ENCODE measurements around the gene ABCC3. TPM values are rescaled to one million over a fixed set of nuclear protein-coding genes. Genes with fewer than 3 reads are reported as not detected.

Gene ABCC3
- total RNA-seq, 1 experiment from 2014 or later, result 66.2 TPM

DNA sequence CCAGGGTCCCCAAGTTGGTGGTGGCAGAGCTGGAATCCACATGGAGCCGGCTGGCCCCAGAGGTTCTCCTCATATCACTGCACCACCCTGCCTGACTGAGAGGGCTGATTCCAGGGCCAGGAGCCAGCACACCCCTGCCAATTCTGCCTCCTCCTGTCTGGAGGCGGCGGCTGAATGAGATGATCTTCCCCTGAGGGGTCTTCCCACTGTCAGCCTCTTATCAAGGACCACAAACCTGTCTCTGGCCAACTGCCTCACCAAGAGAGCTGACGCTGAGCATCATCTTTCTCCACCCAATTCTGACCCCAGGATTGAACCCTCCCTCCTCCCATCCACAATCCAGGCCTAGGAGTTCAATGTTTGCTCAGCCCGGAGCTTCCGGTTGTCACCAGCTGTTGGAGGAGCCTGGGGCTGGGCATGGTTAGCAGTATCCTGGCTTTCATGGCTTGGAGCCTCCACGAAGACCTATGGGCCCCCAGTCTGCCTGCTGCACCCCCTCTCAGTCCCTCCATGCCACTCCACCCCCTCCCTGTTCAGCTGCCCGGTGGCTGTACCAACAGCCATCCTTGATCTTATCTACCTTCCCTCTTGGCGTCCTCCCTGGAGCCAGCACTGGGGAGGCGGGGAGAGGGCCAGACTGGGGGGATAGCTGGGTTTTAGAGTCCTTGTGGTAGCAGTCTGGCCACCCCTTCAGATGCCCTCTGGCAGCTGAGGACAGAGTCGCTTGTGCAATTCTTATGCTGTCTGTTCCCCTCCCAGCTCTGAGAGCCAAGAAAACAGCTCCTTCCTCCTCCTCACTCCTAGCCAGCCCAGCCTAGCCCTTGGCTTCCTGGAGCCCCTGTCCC is 25.6 kb downstream of the ABCC3 start:
- Histone ChIP-seq H3K9me3 (ENCODE audit: control insufficient read depth in 1 of 2, insufficient read depth in 1 of 2, low read depth in 1 of 2, low read length in 2 of 2) (no peaks in the 10 kb centered on the region), H3K9me2 (ENCODE audit: insufficient read depth) (no peaks in the 10 kb centered on the region), H3K79me2 (ENCODE audit: insufficient read depth, low read length) (no peaks in the 10 kb centered on the region), H2AFZ (ENCODE audit: low read depth, low read length, poor library complexity, severe bottlenecking) (no peak overlapping the region), H3K9ac (ENCODE audit: low read length) (peak overlapping the region; percentile 52), H3K36me3 (ENCODE audit: control insufficient read depth in 1 of 2, insufficient read depth in 2 of 2, low read length in 2 of 2) (no peaks in the 10 kb centered on the region), H3K4me3 (replicated peaks in 1 of 2; ENCODE audit: low read depth in 1 of 2, low read length in 2 of 2) (no peak overlapping the region), H4K20me1 (ENCODE audit: insufficient read depth) (no peaks in the 10 kb centered on the region), H3K4me1 (ENCODE audit: control insufficient read depth in 1 of 2, insufficient read depth in 2 of 2, low read length in 2 of 2) (peaks cover 61 to 83% of the 10 kb centered on the region in 2 experiments), H3K27me3 (ENCODE audit: insufficient read depth, low read length) (no peaks in the 10 kb centered on the region), H3K4me2 (ENCODE audit: low read length) (peak overlapping the region; percentile 79), H3K27ac (ENCODE audit: low read depth, low read length) (peak overlapping the region; percentile 96)
- POLR2A ChIA-PET, result interaction anchor here (2.9 to 6.0 kb wide), 4 partner anchors 10 to 25 kb away, joined by 19 to 59 read pairs (median 27); no protein-coding TSS in a partner anchor
- ATAC-seq, result peak; percentile 3; the same call in 1 of the 2 replicates
- intact Hi-C loops (cut with micrococcal nuclease), result loop anchor here (2.0 kb wide), 1 partner anchor 17 kb away; no protein-coding TSS in a partner anchor
- no TSS peak for BruUV-seq (replicated peaks)
- CTCF ChIA-PET, result interaction anchor here (0.6 to 2.3 kb wide), 5 partner anchors 8 to 34 kb away, joined by 3 to 13 read pairs (median 6); no protein-coding TSS in a partner anchor
- no peak for DNase-seq (ENCODE audit: low read depth, low spot score)
- TF ChIP-seq SP1 (IDR thresholded peaks at IDR 0.05; ENCODE audit: low read depth), result no peak
- no peak for TF ChIP-seq POLR2AphosphoS5 (IDR thresholded peaks at IDR 0.05; ENCODE audit: low read depth, low read length)
- no peak for TF ChIP-seq ZNF274 (IDR thresholded peaks at IDR 0.05; ENCODE audit: low read depth, low read length)
- TF ChIP-seq SIN3A (IDR thresholded peaks at IDR 0.05; ENCODE audit: low read depth), result no peak
- no peak for TF ChIP-seq RAD21 (IDR thresholded peaks at IDR 0.05; ENCODE audit: low read depth)
- TF ChIP-seq, protein P1, sequence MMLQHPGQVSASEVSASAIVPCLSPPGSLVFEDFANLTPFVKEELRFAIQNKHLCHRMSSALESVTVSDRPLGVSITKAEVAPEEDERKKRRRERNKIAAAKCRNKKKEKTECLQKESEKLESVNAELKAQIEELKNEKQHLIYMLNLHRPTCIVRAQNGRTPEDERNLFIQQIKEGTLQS (IDR thresholded peaks at IDR 0.05), result no peak
- peak; percentile 10 for TF ChIP-seq TCF7L2 (IDR thresholded peaks at IDR 0.05; ENCODE audit: borderline replicate concordance, extremely low read depth, insufficient read depth, insufficient read length)
- TF ChIP-seq FOSL1 (IDR thresholded peaks at IDR 0.05; ENCODE audit: low read depth), result no peak
- TF ChIP-seq ZFX (IDR thresholded peaks at IDR 0.05), result peak; percentile 38; the same call in 1 of the 2 replicates
- TF ChIP-seq, protein P2, sequence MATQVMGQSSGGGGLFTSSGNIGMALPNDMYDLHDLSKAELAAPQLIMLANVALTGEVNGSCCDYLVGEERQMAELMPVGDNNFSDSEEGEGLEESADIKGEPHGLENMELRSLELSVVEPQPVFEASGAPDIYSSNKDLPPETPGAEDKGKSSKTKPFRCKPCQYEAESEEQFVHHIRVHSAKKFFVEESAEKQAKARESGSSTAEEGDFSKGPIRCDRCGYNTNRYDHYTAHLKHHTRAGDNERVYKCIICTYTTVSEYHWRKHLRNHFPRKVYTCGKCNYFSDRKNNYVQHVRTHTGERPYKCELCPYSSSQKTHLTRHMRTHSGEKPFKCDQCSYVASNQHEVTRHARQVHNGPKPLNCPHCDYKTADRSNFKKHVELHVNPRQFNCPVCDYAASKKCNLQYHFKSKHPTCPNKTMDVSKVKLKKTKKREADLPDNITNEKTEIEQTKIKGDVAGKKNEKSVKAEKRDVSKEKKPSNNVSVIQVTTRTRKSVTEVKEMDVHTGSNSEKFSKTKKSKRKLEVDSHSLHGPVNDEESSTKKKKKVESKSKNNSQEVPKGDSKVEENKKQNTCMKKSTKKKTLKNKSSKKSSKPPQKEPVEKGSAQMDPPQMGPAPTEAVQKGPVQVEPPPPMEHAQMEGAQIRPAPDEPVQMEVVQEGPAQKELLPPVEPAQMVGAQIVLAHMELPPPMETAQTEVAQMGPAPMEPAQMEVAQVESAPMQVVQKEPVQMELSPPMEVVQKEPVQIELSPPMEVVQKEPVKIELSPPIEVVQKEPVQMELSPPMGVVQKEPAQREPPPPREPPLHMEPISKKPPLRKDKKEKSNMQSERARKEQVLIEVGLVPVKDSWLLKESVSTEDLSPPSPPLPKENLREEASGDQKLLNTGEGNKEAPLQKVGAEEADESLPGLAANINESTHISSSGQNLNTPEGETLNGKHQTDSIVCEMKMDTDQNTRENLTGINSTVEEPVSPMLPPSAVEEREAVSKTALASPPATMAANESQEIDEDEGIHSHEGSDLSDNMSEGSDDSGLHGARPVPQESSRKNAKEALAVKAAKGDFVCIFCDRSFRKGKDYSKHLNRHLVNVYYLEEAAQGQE (IDR thresholded peaks at IDR 0.05; ENCODE audit: low read depth), result no peak
- RAD21 ChIA-PET (ENCODE audit: low non-redundant PET in 1 of 2, low total read pairs in 2 of 2, uncharacterized antibody in 2 of 2, unreplicated experiment in 2 of 2), result interaction anchor here in 1 of 2 experiments (0.6 kb wide), 1 partner anchor 18 kb away, joined by 3 read pairs; no protein-coding TSS in a partner anchor
